HepG2 (cell line): Measurements from ENCODE around the gene C2. TPM values are rescaled to one million over a fixed set of nuclear protein-coding genes. Genes with fewer than 3 reads are reported as not detected.

Experiments used
- CEBPB ChIP-seq: IDR thresholded peaks from 2 replicates; pipeline ENCODE4 v1.6.1; 2011; ENCODE audit warnings: low read depth, low read length, improper control_type of control experiment, borderline replicate concordance
- FUBP1 ChIP-seq: sonication (generic); formaldehyde crosslinking; IDR thresholded peaks from 2 replicates; pipeline ENCODE4 v1.5.1; 2020; ENCODE audit warnings: missing genetic modification reagents, mild to moderate bottlenecking, borderline replicate concordance
- IRF2 ChIP-seq: IDR thresholded peaks from 2 replicates; pipeline ENCODE4 v1.6.1; 2018; ENCODE audit warnings: missing genetic modification reagents, missing compliant biosample characterization
- NR2F2 ChIP-seq: IDR thresholded peaks from 2 replicates; pipeline ENCODE4 v1.6.1; 2012; ENCODE audit warnings: low read depth, inconsistent platforms, borderline replicate concordance
- SIX4 ChIP-seq: sonication (generic); formaldehyde crosslinking; IDR thresholded peaks from 2 replicates; pipeline ENCODE4 v1.4.0; 2020; ENCODE audit warnings: missing genetic modification reagents
- ZFP37 ChIP-seq: sonication (generic); formaldehyde crosslinking; IDR thresholded peaks from 2 replicates; pipeline ENCODE4 v1.4.0; 2020; ENCODE audit warnings: missing genetic modification reagents, borderline replicate concordance
- ZIK1 ChIP-seq: sonication (generic); formaldehyde crosslinking; IDR thresholded peaks from 2 replicates; pipeline ENCODE4 v1.5.0; 2020; ENCODE audit warnings: mild to moderate bottlenecking, low read depth, missing genetic modification reagents, borderline replicate concordance
- ZNF12 ChIP-seq: sonication (generic); formaldehyde crosslinking; IDR thresholded peaks from 2 replicates; pipeline ENCODE4 v1.5.0; 2020; ENCODE audit warnings: missing genetic modification reagents
- ZNF17 ChIP-seq: sonication (generic); formaldehyde crosslinking; IDR thresholded peaks from 2 replicates; pipeline ENCODE4 v1.5.0; 2020; ENCODE audit warnings: mild to moderate bottlenecking, missing genetic modification reagents
- ZNF383 ChIP-seq: sonication (generic); formaldehyde crosslinking; IDR thresholded peaks from 2 replicates; pipeline ENCODE4 v1.4.0; 2020; ENCODE audit warnings: missing genetic modification reagents, mild to moderate bottlenecking, borderline replicate concordance
- ZNF446 ChIP-seq: sonication (generic); formaldehyde crosslinking; IDR thresholded peaks from 2 replicates; pipeline ENCODE4 v1.5.0; 2020; ENCODE audit warnings: mild to moderate bottlenecking, missing genetic modification reagents
- ZNF552 ChIP-seq: sonication (generic); formaldehyde crosslinking; IDR thresholded peaks from 2 replicates; pipeline ENCODE4 v1.9.0; 2022; ENCODE audit warnings: missing genetic modification reagents, mild to moderate bottlenecking, borderline replicate concordance
- polyA plus RNA-seq, 8 experiments: library from polyadenylated mRNA; depleted of rRNA in 3 of 8; stranded (reverse) in 7 of 8; unstranded in 1 of 8; fragments of >200 nt; fragmentation: Illumina TruSeq in 4 of 8; extraction: Trizol in 4 of 8; gene quantifications; 2 replicates each; pipeline versions ENCODE4 v1.2.1 to v1.2.3, GENCODE V29; 2011 to 2016; ENCODE audit warnings: low read depth in 4 of 8, missing spikeins in 1 of 8, mixed read lengths in 1 of 8; ENCODE audit not compliant: insufficient read depth in 1 of 8
- total RNA-seq, 5 experiments: library from RNA; depleted of rRNA; stranded (reverse); fragments of >200 nt; fragmentation: Illumina TruSeq; extraction: Trizol; gene quantifications; 2 replicates each; pipeline ENCODE4 v1.2.3, GENCODE V29; 2016; ENCODE audit warnings: low read depth in 1 of 5
- TF ChIP-seq, protein P1 (sequence below), 2 experiments: fragments of 450-650 bp in 1 of 2; sonication (generic) in 1 of 2; formaldehyde crosslinking in 1 of 2; IDR thresholded peaks; 2 replicates each; pipeline versions ENCODE4 v1.6.1 to v1.8.0; 2016 to 2022; ENCODE audit warnings: antibody characterized with exemption in 1 of 2, mild to moderate bottlenecking in 1 of 2, missing genetic modification reagents in 1 of 2
- TF ChIP-seq, protein P2 (sequence below): sonication (generic); formaldehyde crosslinking; IDR thresholded peaks from 2 replicates; pipeline ENCODE4 v1.4.0; 2020; ENCODE audit warnings: missing genetic modification reagents
- TF ChIP-seq, protein P3 (sequence below): sonication (generic); formaldehyde crosslinking; IDR thresholded peaks from 2 replicates; pipeline ENCODE4 v1.4.0; 2020; ENCODE audit warnings: missing genetic modification reagents

C2 gene
- total and polyA plus RNA-seq, 2 of the 13 experiments (the other 11 are each of a cell fraction or from before 2014, with no cell fraction given): 165 to 307 TPM

- TF ChIP-seq, protein P1, sequence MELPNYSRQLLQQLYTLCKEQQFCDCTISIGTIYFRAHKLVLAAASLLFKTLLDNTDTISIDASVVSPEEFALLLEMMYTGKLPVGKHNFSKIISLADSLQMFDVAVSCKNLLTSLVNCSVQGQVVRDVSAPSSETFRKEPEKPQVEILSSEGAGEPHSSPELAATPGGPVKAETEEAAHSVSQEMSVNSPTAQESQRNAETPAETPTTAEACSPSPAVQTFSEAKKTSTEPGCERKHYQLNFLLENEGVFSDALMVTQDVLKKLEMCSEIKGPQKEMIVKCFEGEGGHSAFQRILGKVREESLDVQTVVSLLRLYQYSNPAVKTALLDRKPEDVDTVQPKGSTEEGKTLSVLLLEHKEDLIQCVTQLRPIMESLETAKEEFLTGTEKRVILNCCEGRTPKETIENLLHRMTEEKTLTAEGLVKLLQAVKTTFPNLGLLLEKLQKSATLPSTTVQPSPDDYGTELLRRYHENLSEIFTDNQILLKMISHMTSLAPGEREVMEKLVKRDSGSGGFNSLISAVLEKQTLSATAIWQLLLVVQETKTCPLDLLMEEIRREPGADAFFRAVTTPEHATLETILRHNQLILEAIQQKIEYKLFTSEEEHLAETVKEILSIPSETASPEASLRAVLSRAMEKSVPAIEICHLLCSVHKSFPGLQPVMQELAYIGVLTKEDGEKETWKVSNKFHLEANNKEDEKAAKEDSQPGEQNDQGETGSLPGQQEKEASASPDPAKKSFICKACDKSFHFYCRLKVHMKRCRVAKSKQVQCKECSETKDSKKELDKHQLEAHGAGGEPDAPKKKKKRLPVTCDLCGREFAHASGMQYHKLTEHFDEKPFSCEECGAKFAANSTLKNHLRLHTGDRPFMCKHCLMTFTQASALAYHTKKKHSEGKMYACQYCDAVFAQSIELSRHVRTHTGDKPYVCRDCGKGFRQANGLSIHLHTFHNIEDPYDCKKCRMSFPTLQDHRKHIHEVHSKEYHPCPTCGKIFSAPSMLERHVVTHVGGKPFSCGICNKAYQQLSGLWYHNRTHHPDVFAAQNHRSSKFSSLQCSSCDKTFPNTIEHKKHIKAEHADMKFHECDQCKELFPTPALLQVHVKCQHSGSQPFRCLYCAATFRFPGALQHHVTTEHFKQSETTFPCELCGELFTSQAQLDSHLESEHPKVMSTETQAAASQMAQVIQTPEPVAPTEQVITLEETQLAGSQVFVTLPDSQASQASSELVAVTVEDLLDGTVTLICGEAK (IDR thresholded peaks at IDR 0.05): no peak
- TF ChIP-seq, protein P1 (CRISPR knock-in tag; IDR thresholded peaks at IDR 0.05): peak; percentile 91; the same call in 1 of the 2 replicates
- TF ChIP-seq ZNF17 (no peak), ZNF383 (CRISPR knock-in tag) (0 out of 2 replicates have a peak, but pooled peaks have one; percentile 63), ZFP37 (CRISPR knock-in tag) (0 out of 2 replicates have a peak, but pooled peaks have one; percentile 12), ZNF552 (CRISPR knock-in tag) (peak; percentile 26), NR2F2 (peak; percentile 90), ZNF446 (CRISPR knock-in tag) (no peak), FUBP1 (CRISPR knock-in tag) (peak; percentile 38; the same call in 1 of the 2 replicates), SIX4 (CRISPR knock-in tag) (peak; percentile 62), ZIK1 (no peak; the same call in 1 of the 2 replicates), IRF2 (CRISPR knock-in tag) (peak; percentile 80), CEBPB (no peak), ZNF12 (CRISPR knock-in tag) (no peak)
- TF ChIP-seq, protein P2, sequence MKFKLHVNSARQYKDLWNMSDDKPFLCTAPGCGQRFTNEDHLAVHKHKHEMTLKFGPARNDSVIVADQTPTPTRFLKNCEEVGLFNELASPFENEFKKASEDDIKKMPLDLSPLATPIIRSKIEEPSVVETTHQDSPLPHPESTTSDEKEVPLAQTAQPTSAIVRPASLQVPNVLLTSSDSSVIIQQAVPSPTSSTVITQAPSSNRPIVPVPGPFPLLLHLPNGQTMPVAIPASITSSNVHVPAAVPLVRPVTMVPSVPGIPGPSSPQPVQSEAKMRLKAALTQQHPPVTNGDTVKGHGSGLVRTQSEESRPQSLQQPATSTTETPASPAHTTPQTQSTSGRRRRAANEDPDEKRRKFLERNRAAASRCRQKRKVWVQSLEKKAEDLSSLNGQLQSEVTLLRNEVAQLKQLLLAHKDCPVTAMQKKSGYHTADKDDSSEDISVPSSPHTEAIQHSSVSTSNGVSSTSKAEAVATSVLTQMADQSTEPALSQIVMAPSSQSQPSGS (CRISPR knock-in tag): peak; percentile 80; the same call in 1 of the 2 replicates
- TF ChIP-seq, protein P3, sequence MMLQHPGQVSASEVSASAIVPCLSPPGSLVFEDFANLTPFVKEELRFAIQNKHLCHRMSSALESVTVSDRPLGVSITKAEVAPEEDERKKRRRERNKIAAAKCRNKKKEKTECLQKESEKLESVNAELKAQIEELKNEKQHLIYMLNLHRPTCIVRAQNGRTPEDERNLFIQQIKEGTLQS: peak; percentile 60; the same call in 1 of the 2 replicates
These were observed 18.2 kb downstream of the C2 start, which contains the start of gene CFB (continued) for GRCh38 chr6:31945507-31946369.
